Glutamatergic neuron (in vitro differentiated cells): ENCODE results near the gene PPFIA2. TPM values are rescaled to one million over a fixed set of nuclear protein-coding genes. Genes with fewer than 3 reads are reported as not detected.

ENCODE experiments used
- DNase-seq: peaks from one replicate; pipeline ENCODE4 v3.0.0; 2022
- H3K27ac Mint-ChIP-seq: one replicate; pipeline ENCODE4 v1.8.0; 2020; ENCODE audit warnings: mild to moderate bottlenecking, mixed read lengths, inconsistent platforms; ENCODE audit not compliant: unreplicated experiment
- H3K27me3 Mint-ChIP-seq: one replicate; pipeline ENCODE4 v1.8.0; 2020; ENCODE audit warnings: mild to moderate bottlenecking, moderate library complexity, mixed read lengths, inconsistent platforms; ENCODE audit not compliant: unreplicated experiment
- H3K36me3 Mint-ChIP-seq: one replicate; pipeline ENCODE4 v1.8.0; 2020; ENCODE audit warnings: mild to moderate bottlenecking, mixed read lengths, inconsistent platforms; ENCODE audit not compliant: unreplicated experiment
- H3K4me1 Mint-ChIP-seq: one replicate; pipeline ENCODE4 v1.8.0; 2020; ENCODE audit warnings: mild to moderate bottlenecking, low read depth, mixed read lengths, inconsistent platforms; ENCODE audit not compliant: unreplicated experiment
- H3K4me3 Mint-ChIP-seq: one replicate; pipeline ENCODE4 v1.8.0; 2020; ENCODE audit warnings: mild to moderate bottlenecking, mixed read lengths, inconsistent platforms; ENCODE audit not compliant: unreplicated experiment
- H3K9me3 Mint-ChIP-seq: one replicate; pipeline ENCODE4 v1.8.0; 2020; ENCODE audit warnings: mild to moderate bottlenecking, moderate library complexity, mixed read lengths, inconsistent platforms; ENCODE audit not compliant: unreplicated experiment
- total RNA-seq: library from RNA; stranded (reverse); fragmentation: NEBNext Ultra II Directional; extraction: Animal tissue kit (Norgen Biotek cat#: 25700); gene quantifications from one replicate; pipeline ENCODE4 v1.2.1, GENCODE V29; 2021; ENCODE audit not compliant: unreplicated experiment
- TF ChIP-seq, protein P1 (sequence below): fragments of 200-600 bp; sonication (generic); IDR thresholded peaks from one replicate; pipeline ENCODE4 v1.5.0; 2021; ENCODE audit not compliant: partially characterized antibody, unreplicated experiment

PPFIA2 gene
- total RNA-seq, 1 donor from 2014 or later: 31.1 TPM

- Mint-ChIP-seq H3K4me1 (no peaks in the 10 kb centered on the region), H3K27me3 (no peaks in the 10 kb centered on the region), H3K27ac (no peak overlapping the region), H3K36me3 (no peaks in the 10 kb centered on the region), H3K9me3 (no peaks in the 10 kb centered on the region), H3K4me3 (no peak overlapping the region)
- DNase-seq: no peak
- TF ChIP-seq, protein P1, sequence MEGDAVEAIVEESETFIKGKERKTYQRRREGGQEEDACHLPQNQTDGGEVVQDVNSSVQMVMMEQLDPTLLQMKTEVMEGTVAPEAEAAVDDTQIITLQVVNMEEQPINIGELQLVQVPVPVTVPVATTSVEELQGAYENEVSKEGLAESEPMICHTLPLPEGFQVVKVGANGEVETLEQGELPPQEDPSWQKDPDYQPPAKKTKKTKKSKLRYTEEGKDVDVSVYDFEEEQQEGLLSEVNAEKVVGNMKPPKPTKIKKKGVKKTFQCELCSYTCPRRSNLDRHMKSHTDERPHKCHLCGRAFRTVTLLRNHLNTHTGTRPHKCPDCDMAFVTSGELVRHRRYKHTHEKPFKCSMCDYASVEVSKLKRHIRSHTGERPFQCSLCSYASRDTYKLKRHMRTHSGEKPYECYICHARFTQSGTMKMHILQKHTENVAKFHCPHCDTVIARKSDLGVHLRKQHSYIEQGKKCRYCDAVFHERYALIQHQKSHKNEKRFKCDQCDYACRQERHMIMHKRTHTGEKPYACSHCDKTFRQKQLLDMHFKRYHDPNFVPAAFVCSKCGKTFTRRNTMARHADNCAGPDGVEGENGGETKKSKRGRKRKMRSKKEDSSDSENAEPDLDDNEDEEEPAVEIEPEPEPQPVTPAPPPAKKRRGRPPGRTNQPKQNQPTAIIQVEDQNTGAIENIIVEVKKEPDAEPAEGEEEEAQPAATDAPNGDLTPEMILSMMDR: no peak
Measured at GRCh38 chr12:81533054-81533453, 226.1 kb downstream of the PPFIA2 start.

DNA sequence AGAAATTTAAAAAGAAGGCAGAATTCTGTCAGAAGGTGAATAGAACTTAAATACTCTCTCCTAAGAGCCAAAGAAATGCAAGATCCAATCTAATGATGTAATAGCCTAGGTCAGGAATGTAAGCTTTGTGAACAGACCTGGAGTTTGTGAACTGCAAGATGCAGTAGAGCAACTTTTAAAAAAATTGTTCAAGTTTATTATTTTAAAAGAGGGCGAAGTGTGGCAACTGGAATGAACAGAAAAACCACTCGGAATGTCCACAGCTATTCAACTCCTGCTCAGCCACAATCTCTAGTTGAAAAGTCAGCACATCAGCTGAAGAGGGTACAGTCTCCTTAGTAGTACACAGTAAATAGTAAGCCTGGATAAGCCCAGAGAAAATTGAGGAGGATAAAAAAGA lies 228.8 kb downstream of the PPFIA2 start:
- TF ChIP-seq, protein P1: no peak
- H3K4me3 Mint-ChIP-seq: no peak overlapping the region
- H3K27ac Mint-ChIP-seq: no peak overlapping the region
- H3K4me1 Mint-ChIP-seq: no peaks in the 10 kb centered on the region
- no peaks in the 10 kb centered on the region for H3K9me3 Mint-ChIP-seq
- no peaks in the 10 kb centered on the region for H3K27me3 Mint-ChIP-seq
- DNase-seq: no peak
- no peaks in the 10 kb centered on the region for H3K36me3 Mint-ChIP-seq

DNA sequence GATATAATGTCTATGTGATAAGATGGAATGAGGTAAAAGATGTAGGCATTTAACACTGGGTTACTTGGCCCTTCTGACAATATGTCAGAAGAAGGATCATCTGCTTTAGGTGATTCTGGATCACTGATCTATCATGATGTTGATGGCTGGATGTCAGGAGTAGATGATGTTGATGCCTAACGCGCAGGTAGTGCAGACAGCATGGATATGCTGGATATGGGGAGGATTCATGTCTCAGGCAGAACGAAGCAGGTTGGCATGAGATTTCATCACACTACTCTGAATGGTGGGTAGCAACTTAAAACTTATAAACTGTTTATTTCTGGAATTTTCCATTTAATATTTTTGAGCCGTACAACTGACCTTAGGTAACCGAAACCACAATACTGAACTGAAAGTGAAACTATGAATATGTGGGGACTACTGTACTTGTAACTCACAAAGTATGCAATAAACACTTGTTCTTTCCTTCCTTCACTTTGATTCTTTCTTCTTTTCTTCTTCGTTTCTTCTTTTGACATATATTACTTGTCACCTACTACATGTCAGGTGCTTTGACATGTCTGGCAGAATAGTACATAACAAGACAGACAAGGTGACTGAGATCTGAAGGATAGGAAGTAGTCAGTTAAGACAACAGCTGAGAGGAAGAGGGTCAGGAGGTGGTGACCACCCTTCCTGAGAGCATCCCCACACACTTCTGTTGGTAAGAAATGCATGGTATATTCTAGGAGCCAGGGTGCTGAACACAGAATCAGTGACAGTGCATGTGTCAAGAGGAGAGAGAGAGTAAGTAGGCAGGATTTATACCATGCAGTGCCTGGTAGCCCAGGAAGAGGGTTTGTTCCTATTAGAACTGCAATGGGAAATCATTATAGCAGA lies 238.8 kb downstream of the PPFIA2 start:
- no peak for DNase-seq
- Mint-ChIP-seq H3K27me3 (no peaks in the 10 kb centered on the region), H3K27ac (no peak overlapping the region), H3K4me1 (no peaks in the 10 kb centered on the region), H3K36me3 (no peaks in the 10 kb centered on the region), H3K9me3 (no peaks in the 10 kb centered on the region), H3K4me3 (no peak overlapping the region)
- TF ChIP-seq, protein P1: no peak

DNA sequence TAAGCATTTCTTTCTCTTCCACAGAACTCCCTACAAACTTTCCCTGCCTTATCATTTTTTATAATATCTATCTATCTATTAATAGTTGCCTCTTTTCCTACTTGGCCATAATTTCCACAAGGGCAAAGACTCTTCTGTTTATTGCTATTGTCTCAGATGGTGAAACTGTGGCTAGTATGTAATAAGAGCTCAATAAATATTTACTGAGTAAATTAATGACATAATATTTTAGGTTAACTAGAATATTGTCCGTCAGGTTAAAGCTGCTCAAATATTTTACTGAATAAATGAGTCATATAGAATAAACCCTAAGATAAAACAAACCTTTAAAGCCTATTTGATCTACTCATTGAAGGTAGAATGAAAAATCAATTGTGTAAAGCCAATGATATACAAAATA lies 240.5 kb downstream of the PPFIA2 start:
- no peak overlapping the region for H3K27ac Mint-ChIP-seq

DNA sequence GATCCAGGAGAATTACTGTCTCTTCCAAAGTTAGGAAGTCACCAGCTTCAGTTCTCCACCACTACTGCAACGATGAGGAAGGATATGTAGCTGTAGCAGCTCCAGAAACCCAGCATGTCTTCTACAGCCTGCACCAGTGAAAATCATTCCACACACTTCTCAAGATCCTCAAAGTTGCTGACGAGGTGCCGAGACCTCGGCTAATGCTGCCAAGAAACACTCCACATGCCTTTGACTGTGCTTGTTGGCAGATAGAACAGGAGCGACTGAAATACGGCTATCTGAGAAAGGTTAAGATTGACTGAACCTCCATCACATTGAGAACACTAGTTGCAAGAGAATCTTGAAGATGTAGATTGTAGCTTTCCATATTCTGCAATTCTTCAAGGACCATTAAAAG lies 241.9 kb downstream of the PPFIA2 start:
- no peak overlapping the region for H3K4me3 Mint-ChIP-seq
- H3K36me3 Mint-ChIP-seq: no peaks in the 10 kb centered on the region
- H3K4me1 Mint-ChIP-seq: no peaks in the 10 kb centered on the region

More for the DNA sequence above, 240.5 kb downstream of the PPFIA2 start:
- Mint-ChIP-seq H3K9me3 (no peaks in the 10 kb centered on the region), H3K36me3 (no peaks in the 10 kb centered on the region), H3K4me3 (no peak overlapping the region), H3K4me1 (no peaks in the 10 kb centered on the region), H3K27me3 (no peaks in the 10 kb centered on the region)
- no peak for DNase-seq
- TF ChIP-seq, protein P1: no peak

More for the DNA sequence above, 241.9 kb downstream of the PPFIA2 start:
- Mint-ChIP-seq H3K9me3 (no peaks in the 10 kb centered on the region), H3K27me3 (no peaks in the 10 kb centered on the region), H3K27ac (no peak overlapping the region)
- TF ChIP-seq, protein P1: no peak
- DNase-seq: no peak
